ENCODE data around the gene GLI3.

Gene GLI3

DNA sequence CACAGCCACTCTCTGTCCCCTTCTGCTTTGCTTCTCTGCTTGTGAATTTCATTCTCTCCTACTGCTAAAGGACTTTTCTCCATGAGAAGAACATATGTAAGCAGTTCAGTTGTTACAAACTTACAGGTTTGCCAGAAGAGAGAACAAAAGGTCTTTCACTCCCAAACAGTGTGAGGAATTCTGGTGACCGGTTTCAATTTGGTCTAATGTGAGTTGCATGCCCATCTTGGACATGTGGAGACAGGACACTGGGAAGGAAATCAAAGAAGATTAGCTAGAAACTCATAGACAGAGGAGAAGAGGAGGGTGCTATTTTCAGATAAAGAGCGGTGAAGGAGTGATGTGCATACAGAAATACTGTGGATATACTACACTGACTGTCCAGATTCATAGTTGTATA is 324.6 kb downstream of the GLI3 start:
- DNase-seq: no peak

DNA sequence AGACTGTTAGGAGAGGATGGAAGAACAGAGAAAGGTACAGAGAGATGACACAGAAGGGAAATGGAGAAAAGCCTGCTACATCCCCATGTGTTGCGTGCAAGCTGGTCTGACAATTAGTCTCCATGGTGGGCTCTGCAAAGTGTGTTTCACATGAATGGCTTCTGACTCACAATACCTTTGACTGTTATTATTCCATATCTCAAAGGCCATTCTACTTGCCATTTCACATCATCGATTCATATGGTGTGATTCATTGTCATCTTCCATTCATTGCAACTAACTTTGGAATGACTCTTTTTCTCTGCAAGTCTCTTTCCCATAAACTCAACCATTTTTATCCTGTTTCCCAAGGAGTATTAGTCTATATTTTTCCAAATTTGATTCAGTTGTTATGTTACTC is 325.2 kb downstream of the GLI3 start:
- no peak for DNase-seq

Measured in NCI-H1436 (cell line).